HEK293T (cell line): ENCODE measurements around the gene PCYT1A.

Experiments
- SUZ12 ChIP-seq: fragments of 450-650 bp; IDR thresholded peaks from 2 replicates; pipeline ENCODE4 v1.6.1; 2016; ENCODE audit warnings: mild to moderate bottlenecking
- TARDBP ChIP-seq: fragments of 450-650 bp; IDR thresholded peaks from 2 replicates; pipeline ENCODE4 v1.6.1; 2016
- ZNF384 ChIP-seq: fragments of 450-650 bp; IDR thresholded peaks from 2 replicates; pipeline ENCODE4 v1.6.1; 2016

DNA sequence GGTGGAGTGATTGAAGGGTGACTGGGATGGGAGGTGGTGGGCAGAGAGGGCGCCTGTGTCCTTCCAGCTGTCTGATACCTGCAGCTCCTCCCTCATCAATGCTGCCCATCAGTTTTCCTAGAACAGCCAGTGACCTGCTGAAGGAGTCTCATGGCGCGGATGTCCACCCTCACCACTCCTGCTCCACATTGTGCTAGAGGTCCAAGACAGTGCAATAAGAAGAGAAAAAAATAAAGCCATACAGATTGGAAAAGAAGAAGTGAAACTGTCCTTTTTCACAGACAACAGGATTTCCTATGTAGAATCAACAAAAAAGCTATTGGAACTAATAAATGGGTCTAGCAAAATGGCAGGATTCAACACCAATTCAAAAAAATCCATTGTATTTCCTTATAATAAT, 83.7 kb downstream of the PCYT1A start:
- TF ChIP-seq ZNF384 (no peak), TARDBP (no peak), SUZ12 (no peak)
